C4-2B (cell line): ENCODE measurements around the gene ANKRD6.

Experiments used
- H3K27ac ChIP-seq: fragments of 450-650 bp; 2 replicates; pipeline ENCODE4 v1.5.1; 2017
- ZFX ChIP-seq: fragments of 450-650 bp; IDR thresholded peaks from 2 replicates; pipeline ENCODE4 v1.6.1; 2017
- TF ChIP-seq, protein P1 (sequence below): fragments of 450-650 bp; conservative IDR thresholded peaks from 2 replicates; pipeline ENCODE4 v1.5.1; 2017; ENCODE audit warnings: mild to moderate bottlenecking

ANKRD6 gene

DNA sequence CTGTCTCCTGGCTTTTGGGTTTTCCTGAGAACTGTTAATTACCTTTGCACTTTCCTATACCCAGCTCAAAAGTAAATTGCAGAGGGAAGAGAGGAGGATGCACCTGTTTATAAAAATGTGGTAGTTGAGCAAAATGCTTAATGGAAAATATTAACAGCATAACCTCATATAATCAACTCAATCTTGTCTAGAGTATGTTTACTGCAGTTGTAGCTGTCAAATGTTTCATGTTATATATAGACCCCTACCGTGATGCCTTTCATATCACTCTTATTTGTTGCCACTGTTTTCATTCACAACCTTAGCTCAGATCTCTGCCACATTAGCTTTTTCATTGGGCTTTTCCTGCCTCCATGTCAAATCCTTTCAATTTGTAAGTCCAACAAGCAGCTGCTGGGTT, 36.0 kb downstream of the ANKRD6 start:
- TF ChIP-seq ZFX, result no peak
- TF ChIP-seq, protein P1, sequence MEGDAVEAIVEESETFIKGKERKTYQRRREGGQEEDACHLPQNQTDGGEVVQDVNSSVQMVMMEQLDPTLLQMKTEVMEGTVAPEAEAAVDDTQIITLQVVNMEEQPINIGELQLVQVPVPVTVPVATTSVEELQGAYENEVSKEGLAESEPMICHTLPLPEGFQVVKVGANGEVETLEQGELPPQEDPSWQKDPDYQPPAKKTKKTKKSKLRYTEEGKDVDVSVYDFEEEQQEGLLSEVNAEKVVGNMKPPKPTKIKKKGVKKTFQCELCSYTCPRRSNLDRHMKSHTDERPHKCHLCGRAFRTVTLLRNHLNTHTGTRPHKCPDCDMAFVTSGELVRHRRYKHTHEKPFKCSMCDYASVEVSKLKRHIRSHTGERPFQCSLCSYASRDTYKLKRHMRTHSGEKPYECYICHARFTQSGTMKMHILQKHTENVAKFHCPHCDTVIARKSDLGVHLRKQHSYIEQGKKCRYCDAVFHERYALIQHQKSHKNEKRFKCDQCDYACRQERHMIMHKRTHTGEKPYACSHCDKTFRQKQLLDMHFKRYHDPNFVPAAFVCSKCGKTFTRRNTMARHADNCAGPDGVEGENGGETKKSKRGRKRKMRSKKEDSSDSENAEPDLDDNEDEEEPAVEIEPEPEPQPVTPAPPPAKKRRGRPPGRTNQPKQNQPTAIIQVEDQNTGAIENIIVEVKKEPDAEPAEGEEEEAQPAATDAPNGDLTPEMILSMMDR, result no peak
- H3K27ac ChIP-seq, result no peak overlapping the region

DNA sequence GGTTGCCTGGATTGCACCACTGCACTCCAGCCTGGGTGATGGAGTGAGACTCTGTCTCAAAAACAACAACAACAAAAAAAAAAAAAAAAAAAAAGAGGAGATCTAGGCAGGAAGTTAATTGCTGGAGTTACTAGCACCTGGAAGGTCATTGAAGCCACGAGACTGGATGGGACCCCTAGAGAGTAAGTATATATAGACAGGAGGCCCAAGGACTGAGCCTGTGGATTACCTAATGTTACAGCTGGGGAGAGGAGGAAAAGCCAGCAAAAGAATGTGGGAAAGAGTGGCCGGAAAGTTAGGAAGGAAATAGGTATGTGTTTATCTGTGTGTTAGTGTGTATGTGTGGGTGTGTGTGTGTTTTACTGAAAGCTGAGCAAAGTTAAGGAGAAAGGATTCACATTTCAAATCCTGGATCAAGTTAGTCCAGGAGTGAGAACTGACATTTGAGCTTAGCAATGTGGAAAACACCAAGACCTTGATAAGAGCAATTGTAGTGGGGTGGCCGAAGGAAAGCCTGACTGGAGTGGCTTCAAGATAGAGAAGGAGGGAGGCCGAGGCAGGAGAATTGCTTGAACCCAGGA, 38.4 kb downstream of the ANKRD6 start:
- no peak overlapping the region for H3K27ac ChIP-seq
- TF ChIP-seq, protein P1, result no peak
- TF ChIP-seq ZFX, result no peak

DNA sequence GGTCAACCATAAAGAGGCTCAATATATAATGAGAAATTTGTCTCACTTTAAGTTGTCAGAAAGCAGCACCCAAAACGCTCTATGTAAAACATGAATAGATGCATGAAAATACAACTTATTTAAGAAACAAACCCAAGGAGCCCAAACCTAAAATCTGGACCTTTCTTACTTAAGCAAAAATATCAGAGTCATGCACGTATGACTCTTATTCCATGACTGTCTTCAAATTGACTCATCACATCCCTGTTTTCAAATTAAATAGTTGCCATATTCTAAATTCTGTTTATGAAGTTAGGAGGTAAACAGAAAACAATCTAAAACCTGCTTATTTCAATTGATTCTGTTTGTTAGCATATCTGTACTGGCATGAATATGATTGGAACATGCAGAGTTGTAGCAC, 42.1 kb downstream of the ANKRD6 start:
- no peak for TF ChIP-seq ZFX
- TF ChIP-seq, protein P1, result no peak
- H3K27ac ChIP-seq, result no peak overlapping the region

DNA sequence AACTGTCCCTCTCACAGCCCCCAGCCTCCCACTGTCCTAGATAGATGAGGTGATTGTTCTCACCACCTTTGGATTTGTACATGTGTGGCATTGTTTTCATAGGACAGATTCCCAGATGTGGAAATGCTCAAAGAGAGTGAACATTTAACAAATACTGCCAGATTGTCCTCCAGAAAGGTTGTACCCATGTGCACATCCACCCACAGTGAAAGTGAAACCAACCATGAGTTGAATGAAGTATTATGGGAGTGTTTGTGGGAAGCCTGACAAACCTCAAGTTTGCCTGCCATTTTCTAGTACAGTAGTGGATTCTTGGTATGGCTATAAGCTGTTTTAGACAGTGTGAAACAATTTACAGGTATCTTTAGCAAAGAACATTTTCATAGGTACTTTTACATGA, 42.7 kb downstream of the ANKRD6 start:
- H3K27ac ChIP-seq, result no peak overlapping the region
- no peak for TF ChIP-seq ZFX
- TF ChIP-seq, protein P1, result no peak

DNA sequence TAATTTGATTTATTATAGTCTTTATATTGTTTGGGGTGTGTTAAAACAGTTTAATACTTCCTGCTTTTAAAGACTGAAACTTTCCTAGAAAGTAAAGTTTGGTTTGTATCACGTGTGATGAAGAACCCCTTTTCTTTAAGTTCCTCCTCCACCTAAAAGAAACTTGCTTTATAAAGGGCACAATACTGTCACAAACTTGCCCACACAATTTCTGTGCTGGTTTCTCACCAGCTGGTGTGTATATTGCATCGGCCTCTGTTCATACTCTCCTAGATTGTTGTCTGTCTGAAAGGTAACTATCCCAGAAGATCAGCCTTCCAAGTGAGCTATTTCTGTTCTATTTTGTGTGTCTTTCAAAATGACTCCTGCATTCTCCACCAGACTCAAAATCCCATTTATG, 46.9 kb downstream of the ANKRD6 start:
- TF ChIP-seq, protein P1, result no peak
- no peak for TF ChIP-seq ZFX
- no peak overlapping the region for H3K27ac ChIP-seq

DNA sequence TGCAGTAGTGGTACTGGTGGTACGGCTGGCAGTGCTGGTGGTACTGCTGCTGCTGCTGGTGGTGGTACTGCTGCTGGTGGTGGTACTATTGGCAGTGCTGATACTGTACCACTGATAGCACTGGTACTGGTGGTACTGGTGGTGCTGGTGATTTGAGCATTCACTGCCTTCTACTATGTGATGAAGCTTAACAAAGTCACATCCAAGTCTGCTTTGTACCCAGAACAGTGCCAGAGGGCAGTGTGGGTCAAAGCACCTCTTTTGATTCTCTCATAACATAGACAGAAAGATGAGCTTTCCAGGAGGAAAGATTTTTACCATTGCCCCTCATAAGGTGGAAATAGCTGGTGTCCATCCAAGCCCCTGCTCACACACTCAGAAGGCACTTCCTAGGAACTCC, 48.7 kb downstream of the ANKRD6 start:
- TF ChIP-seq, protein P1, result no peak
- no peak for TF ChIP-seq ZFX
- no peak overlapping the region for H3K27ac ChIP-seq

DNA sequence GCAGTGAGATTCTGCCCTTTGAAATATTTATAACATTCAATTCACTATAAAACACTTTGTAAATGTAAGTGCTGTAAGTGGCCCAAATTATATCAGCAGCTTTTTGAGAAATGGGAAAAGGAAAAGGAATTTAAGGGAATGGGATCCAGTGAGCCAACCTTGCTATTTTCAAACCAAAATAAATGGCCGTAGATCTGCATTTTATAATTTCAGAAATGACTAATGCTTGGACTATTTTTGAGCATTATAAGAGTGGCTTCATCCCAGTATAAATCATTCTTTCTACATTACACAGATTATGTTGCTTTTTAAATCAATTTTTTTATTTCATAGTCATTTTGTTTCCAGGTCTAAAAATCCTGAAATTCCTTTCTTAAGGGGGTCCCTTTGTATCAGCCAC, 49.2 kb downstream of the ANKRD6 start:
- no peak overlapping the region for H3K27ac ChIP-seq
- TF ChIP-seq ZFX, result no peak
- TF ChIP-seq, protein P1, result no peak
